Chondrocyte (in vitro differentiated cells): ENCODE data around the gene GRK5. TPM values are rescaled to one million over a fixed set of nuclear protein-coding genes. Genes with fewer than 3 reads are reported as not detected.

Source experiments
- DNase-seq: peaks from one replicate; pipeline ENCODE4 v3.0.0; 2021; ENCODE audit warnings: mixed read lengths, low spot score
- H3K27ac Mint-ChIP-seq: one replicate; pipeline ENCODE4 v1.8.0; 2021; ENCODE audit warnings: mild to moderate bottlenecking, moderate library complexity, mixed read lengths; ENCODE audit not compliant: unreplicated experiment
- H3K27me3 Mint-ChIP-seq: 2 replicates; pipeline ENCODE4 v1.8.0; 2021; ENCODE audit warnings: low read depth, mixed read lengths
- H3K36me3 Mint-ChIP-seq: 2 replicates; pipeline ENCODE4 v1.8.0; 2021; ENCODE audit warnings: low read depth, mixed read lengths
- H3K4me1 Mint-ChIP-seq: 2 replicates; pipeline ENCODE4 v1.8.0; 2021; ENCODE audit warnings: low read depth, mild to moderate bottlenecking, mixed read lengths
- H3K4me3 Mint-ChIP-seq: one replicate; pipeline ENCODE4 v1.8.0; 2021; ENCODE audit warnings: mild to moderate bottlenecking, moderate library complexity, mixed read lengths; ENCODE audit not compliant: unreplicated experiment
- H3K9me3 Mint-ChIP-seq: 2 replicates; pipeline ENCODE4 v1.8.0; 2021; ENCODE audit warnings: low read depth, mixed read lengths
- total RNA-seq: library from RNA; stranded (reverse); gene quantifications from 3 replicates; pipeline ENCODE4 v1.2.1, GENCODE V29; 2021
- TF ChIP-seq, protein P1 (sequence below): fragments of 200-600 bp; sonication (generic); IDR thresholded peaks from 2 replicates; pipeline ENCODE4 v1.5.0; 2021; ENCODE audit warnings: antibody characterized with exemption, mild to moderate bottlenecking, moderate library complexity

The GRK5 gene
- total RNA-seq, 1 donor from 2014 or later = 16.4 TPM

- TF ChIP-seq, protein P1, sequence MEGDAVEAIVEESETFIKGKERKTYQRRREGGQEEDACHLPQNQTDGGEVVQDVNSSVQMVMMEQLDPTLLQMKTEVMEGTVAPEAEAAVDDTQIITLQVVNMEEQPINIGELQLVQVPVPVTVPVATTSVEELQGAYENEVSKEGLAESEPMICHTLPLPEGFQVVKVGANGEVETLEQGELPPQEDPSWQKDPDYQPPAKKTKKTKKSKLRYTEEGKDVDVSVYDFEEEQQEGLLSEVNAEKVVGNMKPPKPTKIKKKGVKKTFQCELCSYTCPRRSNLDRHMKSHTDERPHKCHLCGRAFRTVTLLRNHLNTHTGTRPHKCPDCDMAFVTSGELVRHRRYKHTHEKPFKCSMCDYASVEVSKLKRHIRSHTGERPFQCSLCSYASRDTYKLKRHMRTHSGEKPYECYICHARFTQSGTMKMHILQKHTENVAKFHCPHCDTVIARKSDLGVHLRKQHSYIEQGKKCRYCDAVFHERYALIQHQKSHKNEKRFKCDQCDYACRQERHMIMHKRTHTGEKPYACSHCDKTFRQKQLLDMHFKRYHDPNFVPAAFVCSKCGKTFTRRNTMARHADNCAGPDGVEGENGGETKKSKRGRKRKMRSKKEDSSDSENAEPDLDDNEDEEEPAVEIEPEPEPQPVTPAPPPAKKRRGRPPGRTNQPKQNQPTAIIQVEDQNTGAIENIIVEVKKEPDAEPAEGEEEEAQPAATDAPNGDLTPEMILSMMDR = no peak
- Mint-ChIP-seq H3K9me3 (peaks cover 1% of the 10 kb centered on the region), H3K27ac (no peak overlapping the region), H3K36me3 (peaks cover 3% of the 10 kb centered on the region), H3K27me3 (peaks cover 43% of the 10 kb centered on the region), H3K4me1 (peaks cover 6% of the 10 kb centered on the region), H3K4me3 (no peak overlapping the region)
- DNase-seq = peak; percentile 29
Measured at GRCh38 chr10:119478811-119479341, 271.5 kb downstream of the GRK5 start.

DNA sequence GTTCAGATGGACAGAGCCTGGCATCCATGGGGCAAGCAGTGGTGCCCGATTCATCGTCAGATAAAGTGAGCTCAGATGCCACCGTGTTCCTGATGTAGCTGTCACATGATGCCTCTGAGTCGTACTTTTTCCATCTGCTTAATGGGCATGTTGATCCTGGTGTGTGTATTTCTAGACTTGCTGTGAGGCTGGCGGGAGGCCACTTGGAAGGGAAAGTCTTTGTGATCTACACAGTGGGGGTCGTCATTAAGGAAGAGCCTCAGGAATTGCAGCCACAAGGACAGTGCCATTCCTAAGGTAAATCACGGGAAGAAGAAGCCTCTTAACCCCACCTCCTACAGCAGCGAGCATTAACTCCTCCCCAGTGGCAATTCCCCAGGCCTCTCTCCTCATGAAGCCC is 272.2 kb downstream of the GRK5 start:
- H3K27ac Mint-ChIP-seq = no peak overlapping the region
- TF ChIP-seq, protein P1 = no peak
- no peaks in the 10 kb centered on the region for H3K9me3 Mint-ChIP-seq
- peak; percentile 20 for DNase-seq
- H3K4me3 Mint-ChIP-seq = no peak overlapping the region
- H3K36me3 Mint-ChIP-seq = peaks cover 3% of the 10 kb centered on the region
- H3K27me3 Mint-ChIP-seq = peaks cover 42% of the 10 kb centered on the region
- peaks cover 6% of the 10 kb centered on the region for H3K4me1 Mint-ChIP-seq

DNA sequence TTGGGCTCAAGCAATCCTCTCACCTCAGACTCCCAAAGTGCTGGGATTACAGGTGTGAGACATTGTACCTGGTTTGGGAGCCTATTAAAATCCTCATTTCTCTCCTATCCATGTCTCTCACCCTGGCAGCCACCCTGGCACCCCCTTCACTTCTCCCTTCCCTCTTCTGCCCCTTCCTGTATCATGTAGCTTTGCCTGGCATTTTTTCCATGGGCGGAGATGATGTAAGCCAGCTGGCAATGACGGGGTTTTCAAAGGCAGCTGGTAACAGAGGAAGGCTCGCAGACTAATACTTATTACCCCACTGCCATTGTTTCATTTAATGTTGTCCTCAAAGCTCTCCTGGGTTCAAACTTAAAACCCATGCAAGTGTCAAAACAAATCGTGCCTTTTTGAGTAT is 273.3 kb downstream of the GRK5 start:
- peaks cover 6% of the 10 kb centered on the region for H3K4me1 Mint-ChIP-seq
- TF ChIP-seq, protein P1 = no peak
- no peaks in the 10 kb centered on the region for H3K9me3 Mint-ChIP-seq
- H3K4me3 Mint-ChIP-seq = no peak overlapping the region
- peak; percentile 17 for DNase-seq
- H3K27me3 Mint-ChIP-seq = peaks cover 37% of the 10 kb centered on the region
- H3K36me3 Mint-ChIP-seq = peaks cover 3% of the 10 kb centered on the region
- no peak overlapping the region for H3K27ac Mint-ChIP-seq

GRCh38 chr10:119481781-119482426 is 274.5 kb downstream of the GRK5 start:
- H3K9me3 Mint-ChIP-seq = no peaks in the 10 kb centered on the region
- H3K36me3 Mint-ChIP-seq = no peaks in the 10 kb centered on the region
- peaks cover 29% of the 10 kb centered on the region for H3K27me3 Mint-ChIP-seq
- TF ChIP-seq, protein P1 = no peak
- peak; percentile 47 for DNase-seq
- no peak overlapping the region for H3K27ac Mint-ChIP-seq
- no peak overlapping the region for H3K4me3 Mint-ChIP-seq
- peaks cover 6% of the 10 kb centered on the region for H3K4me1 Mint-ChIP-seq

GRCh38 chr10:119483001-119483400 is 275.6 kb downstream of the GRK5 start:
- peaks cover 18% of the 10 kb centered on the region for H3K27me3 Mint-ChIP-seq
- no peaks in the 10 kb centered on the region for H3K36me3 Mint-ChIP-seq
- no peak overlapping the region for H3K4me3 Mint-ChIP-seq
- TF ChIP-seq, protein P1 = no peak
- peak; percentile 8 for DNase-seq
- H3K9me3 Mint-ChIP-seq = no peaks in the 10 kb centered on the region
- no peak overlapping the region for H3K27ac Mint-ChIP-seq
- H3K4me1 Mint-ChIP-seq = peaks cover 6% of the 10 kb centered on the region
